ENCODE data around the gene ACKR1. TPM values are rescaled to one million over a fixed set of nuclear protein-coding genes. Genes with fewer than 3 reads are reported as not detected.

ACKR1 gene
- total RNA-seq, result 0.64 TPM in 1 of 2 replicates, not detected in the other

DNA sequence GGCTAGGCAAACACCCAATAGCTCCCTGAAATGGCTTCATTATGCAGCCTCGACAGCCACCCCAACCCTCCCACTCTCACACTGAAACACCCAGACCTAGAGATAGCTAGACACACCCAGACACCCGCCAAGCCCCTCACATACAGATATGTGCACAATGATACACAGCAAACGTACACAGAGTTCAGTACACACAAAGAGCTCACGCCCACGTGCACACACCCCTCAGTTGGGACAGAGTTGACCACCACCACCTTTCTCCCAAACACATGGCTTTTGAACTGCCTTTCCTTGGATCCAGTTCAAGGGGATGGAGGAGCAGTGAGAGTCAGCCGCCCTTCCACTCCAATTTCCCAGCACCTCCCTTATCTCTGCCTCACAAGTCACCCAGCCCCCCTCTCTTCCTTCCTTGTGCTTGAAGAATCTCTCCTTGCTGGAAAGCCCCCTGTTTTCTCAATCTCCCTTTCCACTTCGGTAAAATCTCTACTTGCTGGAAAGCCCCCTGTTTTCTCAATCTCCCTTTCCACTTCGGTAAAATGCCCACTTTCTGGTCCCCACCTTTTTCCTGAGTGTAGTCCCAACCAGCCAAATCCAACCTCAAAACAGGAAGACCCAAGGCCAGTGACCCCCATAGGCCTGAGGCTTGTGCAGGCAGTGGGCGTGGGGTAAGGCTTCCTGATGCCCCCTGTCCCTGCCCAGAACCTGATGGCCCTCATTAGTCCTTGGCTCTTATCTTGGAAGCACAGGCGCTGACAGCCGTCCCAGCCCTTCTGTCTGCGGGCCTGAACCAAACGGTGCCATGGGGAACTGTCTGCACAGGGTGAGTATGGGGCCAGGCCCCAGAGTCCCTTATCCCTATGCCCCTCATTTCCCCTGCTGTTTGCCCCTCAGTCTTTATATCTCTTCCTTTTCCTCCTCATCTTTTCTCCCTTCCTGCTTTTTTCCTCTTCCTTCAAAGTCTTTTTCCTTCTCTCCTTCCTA lies at the start of gene ACKR1:
Gene ACKR1 (plus strand): TSS at position 715 of the 981 bp plus-strand sequence. CDS start 85 bp downstream, at position 800.

DNA sequence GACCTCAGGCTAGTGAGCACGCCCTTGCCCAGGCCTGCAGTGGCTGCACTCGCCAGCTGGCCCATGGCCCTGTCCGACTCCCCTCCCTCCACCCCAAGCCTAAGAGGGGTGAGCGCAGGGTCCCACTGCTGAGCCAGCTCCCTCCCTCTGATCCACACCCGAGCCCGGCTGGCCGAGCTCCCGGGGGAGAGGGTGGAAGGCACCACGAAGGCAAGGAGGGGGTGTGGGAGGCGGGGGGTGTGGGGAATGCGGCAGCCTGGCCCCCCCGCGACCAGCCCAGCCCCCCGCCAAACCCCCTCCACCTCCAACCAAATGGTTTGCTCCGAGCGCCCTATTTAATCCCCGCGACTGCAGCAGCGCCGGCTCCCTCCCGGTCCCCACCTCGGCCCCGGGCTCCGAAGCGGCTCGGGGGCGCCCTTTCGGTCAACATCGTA lies 33.4 kb upstream of the ACKR1 start, which contains the start of gene CADM3:
Gene CADM3 (plus strand): TSS at position 362 of the 434 bp plus-strand sequence. CDS start 151 bp downstream, outside the sequence.

Other genes with a start within 250 kb of the ACKR1 start
- gene IFI16, start 195.0 kb upstream of the ACKR1 start, total RNA-seq, result 68.1 and 161 TPM in 2 replicates
- gene AIM2, start 128.1 kb upstream of the ACKR1 start, total RNA-seq, result 0.13 TPM in 1 of 2 replicates, not detected in the other
- gene CADM3, start 33.3 kb upstream of the ACKR1 start, total RNA-seq, result 2.2 and 3.2 TPM in 2 replicates
- gene FCER1A, start 97.5 kb downstream of the ACKR1 start, total RNA-seq, result not detected in 2 replicates
- not detected in 2 replicates for gene OR10J4, start 227.3 kb downstream of the ACKR1 start, total RNA-seq
- not detected in 2 replicates for gene OR10J1, start 234.8 kb downstream of the ACKR1 start, total RNA-seq